ENCODE measurements around the gene PTPRQ.

Gene PTPRQ

GRCh38 chr12:80690513-80690912 lies 246.5 kb downstream of the PTPRQ start:
- no peak overlapping the region for H3K4me3 ChIP-seq

GRCh38 chr12:80692114-80692513 lies 248.1 kb downstream of the PTPRQ start:
- no peak overlapping the region for H3K4me3 ChIP-seq

More at GRCh38 chr12:80690513-80690912, 246.5 kb downstream of the PTPRQ start:
- H3K27ac ChIP-seq, result no peak overlapping the region

GRCh38 chr12:80697270-80697887 lies 253.3 kb downstream of the PTPRQ start:
- Histone ChIP-seq H3K27ac (no peak overlapping the region), H3K4me3 (no peak overlapping the region)

More at GRCh38 chr12:80692114-80692513, 248.1 kb downstream of the PTPRQ start:
- H3K27ac ChIP-seq, result no peak overlapping the region

- Histone ChIP-seq H3K4me3 (no peak overlapping the region), H3K27ac (no peak overlapping the region)
Observed at GRCh38 chr12:80698256-80698655, 254.2 kb downstream of the PTPRQ start.

- no peak overlapping the region for H3K27ac ChIP-seq
- H3K4me3 ChIP-seq, result no peak overlapping the region
Observed at GRCh38 chr12:80698847-80699542, 255.0 kb downstream of the PTPRQ start.

- no peak overlapping the region for H3K4me3 ChIP-seq
- H3K27ac ChIP-seq, result no peak overlapping the region
Observed at GRCh38 chr12:80700327-80700726, 256.3 kb downstream of the PTPRQ start.

GRCh38 chr12:80701388-80701787 lies 257.4 kb downstream of the PTPRQ start:
- H3K27ac ChIP-seq, result no peak overlapping the region
- H3K4me3 ChIP-seq, result no peak overlapping the region

GRCh38 chr12:80702889-80703805 lies 259.1 kb downstream of the PTPRQ start:
- Histone ChIP-seq H3K27ac (no peak overlapping the region), H3K4me3 (no peak overlapping the region)

- Histone ChIP-seq H3K4me3 (no peak overlapping the region), H3K27ac (no peak overlapping the region)
Observed at GRCh38 chr12:80704420-80704819, 260.4 kb downstream of the PTPRQ start.

GRCh38 chr12:80707126-80707829 lies 263.2 kb downstream of the PTPRQ start, which contains the start of gene MYF6:
Gene MYF6, plus strand, starts transcription at chr12:80707634. Its CDS starts 86 bp downstream, at chr12:80707720.
- no peak within 1 kb of the TSS for H3K4me3 ChIP-seq
- peak within 1 kb of the TSS in 1 of 21 experiments; percentile 60 for H3K27ac ChIP-seq

- Histone ChIP-seq H3K4me3 (no peak overlapping the region), H3K27ac (peak overlapping the region in 1 of 21 experiments; percentile 60)
Observed at GRCh38 chr12:80707830-80708258, 263.8 kb downstream of the PTPRQ start.

GRCh38 chr12:80708259-80708974 lies 264.4 kb downstream of the PTPRQ start:
- Histone ChIP-seq H3K4me3 (no peak overlapping the region), H3K27ac (peak overlapping the region in 1 of 21 experiments; percentile 60)

GRCh38 chr12:80708975-80709328 lies 264.9 kb downstream of the PTPRQ start:
- no peak overlapping the region for H3K4me3 ChIP-seq
- H3K27ac ChIP-seq, result peak overlapping the region in 1 of 21 experiments; percentile 60

- Histone ChIP-seq H3K4me3 (no peak overlapping the region), H3K27ac (no peak overlapping the region)
Observed at GRCh38 chr12:80709811-80710726, 266.0 kb downstream of the PTPRQ start.

- Histone ChIP-seq H3K27ac (no peak overlapping the region), H3K4me3 (no peak overlapping the region)
Observed at GRCh38 chr12:80710727-80711449, 266.9 kb downstream of the PTPRQ start.

- Histone ChIP-seq H3K27ac (no peak overlapping the region), H3K4me3 (no peak overlapping the region)
Observed at GRCh38 chr12:80711866-80712265, 267.8 kb downstream of the PTPRQ start.

GRCh38 chr12:80712866-80713265 lies 268.8 kb downstream of the PTPRQ start:
- Histone ChIP-seq H3K27ac (no peak overlapping the region), H3K4me3 (no peak overlapping the region)
